SK-N-SH treated with all-trans-retinoic acid at 6 μM for 48 hours (cell line): ENCODE results near the gene SERHL2.

Source experiments
- ARNTL ChIP-seq: fragments of 450-650 bp; formaldehyde crosslinking; IDR thresholded peaks from 2 replicates; pipeline ENCODE4 v1.5.0; 2020; ENCODE audit warnings: low read depth, mild to moderate bottlenecking, moderate library complexity, borderline replicate concordance
- BACH2 ChIP-seq: fragments of 250-450 bp; sonication (Bioruptor Pico); IDR thresholded peaks from 2 replicates; pipeline ENCODE4 v1.9.0; 2021; ENCODE audit warnings: mild to moderate bottlenecking, borderline replicate concordance
- CREB5 ChIP-seq: fragments of 250-450 bp; sonication (Bioruptor Pico); IDR thresholded peaks from 2 replicates; pipeline ENCODE4 v1.5.1; 2020; ENCODE audit warnings: low read depth, mild to moderate bottlenecking, moderate library complexity
- ESRRG ChIP-seq: fragments of 250-450 bp; sonication (Bioruptor Pico); IDR thresholded peaks from 2 replicates; pipeline ENCODE4 v1.6.1; 2021; ENCODE audit warnings: mild to moderate bottlenecking
- PATZ1 ChIP-seq: fragments of 250-450 bp; sonication (Bioruptor Pico); IDR thresholded peaks from 2 replicates; pipeline ENCODE4 v1.8.0; 2020; ENCODE audit warnings: mild to moderate bottlenecking, moderate library complexity, borderline replicate concordance
- ZC3H10 ChIP-seq: fragments of 250-450 bp; sonication (Bioruptor Pico); IDR thresholded peaks from 2 replicates; pipeline ENCODE4 v1.5.1; 2021; ENCODE audit warnings: mild to moderate bottlenecking, moderate library complexity
- ZFP3 ChIP-seq: fragments of 250-450 bp; sonication (Bioruptor Pico); IDR thresholded peaks from 2 replicates; pipeline ENCODE4 v1.5.0; 2020; ENCODE audit warnings: mild to moderate bottlenecking, moderate library complexity
- ZNF70 ChIP-seq: fragments of 450-650 bp; formaldehyde crosslinking; IDR thresholded peaks from 2 replicates; pipeline ENCODE4 v1.5.0; 2020; ENCODE audit warnings: mild to moderate bottlenecking, moderate library complexity

- TF ChIP-seq PATZ1 = no peak
- no peak for TF ChIP-seq BACH2 (CRISPR knock-in tag)
- no peak for TF ChIP-seq ESRRG
- TF ChIP-seq ARNTL (CRISPR knock-in tag) = no peak
- TF ChIP-seq ZC3H10 (CRISPR knock-in tag) = no peak
- TF ChIP-seq ZFP3 (CRISPR knock-in tag) = no peak
- TF ChIP-seq CREB5 = no peak
- TF ChIP-seq ZNF70 (CRISPR knock-in tag) = no peak
Measured at GRCh38 chr22:42582987-42583386, 29.2 kb downstream of the SERHL2 start.
